HG03066 (cell line): ENCODE results near the gene DDX1.

Experiments used
- ATAC-seq: cut with Tn5 transposase; IDR thresholded peaks from one replicate; pipeline ENCODE4 v1.9.1; 2021; ENCODE audit warnings: low read depth; ENCODE audit not compliant: unreplicated experiment

Gene DDX1

GRCh38 chr2:15561574-15562344 lies 29.9 kb upstream of the DDX1 start:
- ATAC-seq = peak; percentile 19

- no peak for ATAC-seq
These were observed 29.2 kb upstream of the DDX1 start for GRCh38 chr2:15562354-15563031.

GRCh38 chr2:15563227-15564100 lies 28.2 kb upstream of the DDX1 start:
- ATAC-seq = no peak

- ATAC-seq = no peak
These were observed 26.3 kb upstream of the DDX1 start for GRCh38 chr2:15565392-15565791.

GRCh38 chr2:15565994-15566671 lies 25.5 kb upstream of the DDX1 start:
- no peak for ATAC-seq

GRCh38 chr2:15566912-15567311 lies 24.8 kb upstream of the DDX1 start:
- ATAC-seq = no peak

GRCh38 chr2:15568874-15569273 lies 22.8 kb upstream of the DDX1 start:
- ATAC-seq = no peak

GRCh38 chr2:15570104-15570503 lies 21.6 kb upstream of the DDX1 start:
- no peak for ATAC-seq

- no peak for ATAC-seq
These were observed 19.9 kb upstream of the DDX1 start for GRCh38 chr2:15571729-15572128.

GRCh38 chr2:15577071-15577735 lies 14.5 kb upstream of the DDX1 start:
- peak; percentile 94 for ATAC-seq

- ATAC-seq = no peak
These were observed 12.0 kb upstream of the DDX1 start for GRCh38 chr2:15579641-15580040.

- no peak for ATAC-seq
These were observed 11.2 kb upstream of the DDX1 start for GRCh38 chr2:15580451-15580850.

GRCh38 chr2:15582710-15583357 lies 8.8 kb upstream of the DDX1 start:
- no peak for ATAC-seq

- ATAC-seq = no peak
These were observed 7.8 kb upstream of the DDX1 start for GRCh38 chr2:15583826-15584225.

- ATAC-seq = no peak
These were observed 7.4 kb upstream of the DDX1 start for GRCh38 chr2:15584316-15584715.

- no peak for ATAC-seq
These were observed 6.8 kb upstream of the DDX1 start for GRCh38 chr2:15584767-15585469.

- ATAC-seq = no peak
These were observed 3.2 kb upstream of the DDX1 start for GRCh38 chr2:15588329-15588919.

- no peak for ATAC-seq
These were observed 336 bp upstream of the DDX1 start for GRCh38 chr2:15591373-15591691.

- ATAC-seq = no peak
These were observed 1.6 kb downstream of the DDX1 start for GRCh38 chr2:15593327-15593705.
